ENCODE results near the gene FBXL16. TPM values are rescaled to one million over a fixed set of nuclear protein-coding genes. Genes with fewer than 3 reads are reported as not detected.

Gene FBXL16
- total RNA-seq, 6 donors from 2014 or later = 1.0 to 8.1 (median 4.1) TPM

- ATAC-seq (ENCODE audit: low FRiP score in 2 of 2) = no peak
- no peak overlapping the region for H3K27ac ChIP-seq
- WGBS, 2 donors = 17 to 34% methylated on average over 9 to 12 of the region's 12 CpGs
- peaks cover 0 to 11% (median 2%) of the 10 kb centered on the region in 4 donors for H3K27me3 ChIP-seq
- DNase-seq = peak in 1 of 2 donors; percentile 68
- no peak for TF ChIP-seq POLR2AphosphoS5 (IDR thresholded peaks at IDR 0.05)
- TF ChIP-seq, protein P1, sequence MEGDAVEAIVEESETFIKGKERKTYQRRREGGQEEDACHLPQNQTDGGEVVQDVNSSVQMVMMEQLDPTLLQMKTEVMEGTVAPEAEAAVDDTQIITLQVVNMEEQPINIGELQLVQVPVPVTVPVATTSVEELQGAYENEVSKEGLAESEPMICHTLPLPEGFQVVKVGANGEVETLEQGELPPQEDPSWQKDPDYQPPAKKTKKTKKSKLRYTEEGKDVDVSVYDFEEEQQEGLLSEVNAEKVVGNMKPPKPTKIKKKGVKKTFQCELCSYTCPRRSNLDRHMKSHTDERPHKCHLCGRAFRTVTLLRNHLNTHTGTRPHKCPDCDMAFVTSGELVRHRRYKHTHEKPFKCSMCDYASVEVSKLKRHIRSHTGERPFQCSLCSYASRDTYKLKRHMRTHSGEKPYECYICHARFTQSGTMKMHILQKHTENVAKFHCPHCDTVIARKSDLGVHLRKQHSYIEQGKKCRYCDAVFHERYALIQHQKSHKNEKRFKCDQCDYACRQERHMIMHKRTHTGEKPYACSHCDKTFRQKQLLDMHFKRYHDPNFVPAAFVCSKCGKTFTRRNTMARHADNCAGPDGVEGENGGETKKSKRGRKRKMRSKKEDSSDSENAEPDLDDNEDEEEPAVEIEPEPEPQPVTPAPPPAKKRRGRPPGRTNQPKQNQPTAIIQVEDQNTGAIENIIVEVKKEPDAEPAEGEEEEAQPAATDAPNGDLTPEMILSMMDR (IDR thresholded peaks at IDR 0.05) = no peak
- TF ChIP-seq POLR2A (IDR thresholded peaks at IDR 0.05) = no peak
- no peak for TF ChIP-seq EP300 (IDR thresholded peaks at IDR 0.05)
- peaks cover 31 to 47% (median 40%) of the 10 kb centered on the region in 4 donors for H3K4me1 ChIP-seq
- H3K9me3 ChIP-seq = no peaks in the 10 kb centered on the region
- H3K4me3 ChIP-seq = peak overlapping the region in 3 of 4 donors; percentile 82 to 93 (median 86)
- H3K36me3 ChIP-seq = no peaks in the 10 kb centered on the region
Measured at GRCh38 chr16:716200-716568, 10.6 kb upstream of the FBXL16 start.

- Histone ChIP-seq H3K27me3 (peaks cover 0 to 15% (median 5%) of the 10 kb centered on the region in 4 donors), H3K4me1 (peaks cover 31 to 45% (median 39%) of the 10 kb centered on the region in 4 donors), H3K36me3 (no peaks in the 10 kb centered on the region), H3K27ac (peak overlapping the region in 1 of 4 donors; percentile 51), H3K9me3 (no peaks in the 10 kb centered on the region), H3K4me3 (peak overlapping the region; percentile 82 to 93 (median 86))
- no peak for ATAC-seq (ENCODE audit: low FRiP score in 2 of 2)
- WGBS, 2 donors = 5 to 14% methylated on average over 6 to 13 of the region's 74 CpGs
- peak in 1 of 2 donors; percentile 89 for DNase-seq
- TF ChIP-seq POLR2AphosphoS5 (IDR thresholded peaks at IDR 0.05) (no peak), EP300 (IDR thresholded peaks at IDR 0.05) (no peak), POLR2A (IDR thresholded peaks at IDR 0.05) (no peak)
- TF ChIP-seq, protein P1 (IDR thresholded peaks at IDR 0.05) = peak in 1 of 6 experiments; percentile 12
Measured at GRCh38 chr16:715477-716199, 10.0 kb upstream of the FBXL16 start.

- H3K27me3 ChIP-seq = peaks cover 0 to 23% (median 8%) of the 10 kb centered on the region in 4 donors
Measured at GRCh38 chr16:714558-715476, 9.2 kb upstream of the FBXL16 start, which contains the start of gene METRN. Gene METRN, plus strand, starts transcription at chr16:715118. Its CDS starts 172 bp downstream, at chr16:715290.

GRCh38 chr16:714079-714478, 8.5 kb upstream of the FBXL16 start:
- Histone ChIP-seq H3K36me3 (no peaks in the 10 kb centered on the region), H3K4me3 (no peak overlapping the region), H3K27ac (no peak overlapping the region), H3K4me1 (peaks cover 21 to 34% (median 28%) of the 10 kb centered on the region in 4 donors), H3K9me3 (no peaks in the 10 kb centered on the region), H3K27me3 (peaks cover 0 to 31% (median 10%) of the 10 kb centered on the region in 4 donors)
- ATAC-seq (ENCODE audit: low FRiP score in 2 of 2) = no peak
- TF ChIP-seq POLR2AphosphoS5 (IDR thresholded peaks at IDR 0.05) = no peak
- TF ChIP-seq, protein P1 (IDR thresholded peaks at IDR 0.05) = no peak
- TF ChIP-seq POLR2A (IDR thresholded peaks at IDR 0.05) = no peak
- no peak for TF ChIP-seq EP300 (IDR thresholded peaks at IDR 0.05)
- no peak for DNase-seq
- 59 to 70% methylated on average over 5 to 10 of the region's 11 CpGs for whole genome bisulfite sequencing, 2 donors

More at GRCh38 chr16:714558-715476, 9.2 kb upstream of the FBXL16 start, which contains the start of gene METRN:
- Histone ChIP-seq H3K36me3 (no peaks in the 10 kb centered on the region), H3K27ac (peak within 1 kb of the TSS in 1 of 4 donors; percentile 51), H3K4me1 (peaks cover 26 to 37% (median 31%) of the 10 kb centered on the region in 4 donors), H3K9me3 (no peaks in the 10 kb centered on the region), H3K4me3 (peak within 1 kb of the TSS; percentile 82 to 93 (median 86))
- peak; percentile 86 to 94 for ATAC-seq (ENCODE audit: low FRiP score in 2 of 2)
- TF ChIP-seq POLR2A (IDR thresholded peaks at IDR 0.05) = peak in 1 of 4 donors; percentile 10
- no peak for TF ChIP-seq EP300 (IDR thresholded peaks at IDR 0.05)
- TF ChIP-seq, protein P1 (IDR thresholded peaks at IDR 0.05) = peak in 1 of 6 experiments; percentile 8
- no peak for TF ChIP-seq POLR2AphosphoS5 (IDR thresholded peaks at IDR 0.05)
- DNase-seq = peak; percentile 92 to 99
- 17% methylated on average over 22 of the region's 108 CpGs; no CpG with 5 or more reads in 1 of the 2 donors for WGBS, 2 donors

Measured in upper lobe of left lung (tissue), 6 donors.